ENCODE results near the gene ENTHD1.

GRCh38 chr22:39728236-39728860 is 165.2 kb downstream of the ENTHD1 start:
- TF ChIP-seq CTCF (IDR thresholded peaks at IDR 0.05; ENCODE audit: low read depth, low read length) (no peak), POLR2A (IDR thresholded peaks at IDR 0.05; ENCODE audit: extremely low read depth, insufficient read length) (no peak), MYC (IDR thresholded peaks at IDR 0.05; ENCODE audit: low read depth, low read length) (no peak), MAX (IDR thresholded peaks at IDR 0.05; ENCODE audit: low read depth, low read length) (no peak)

Measured in NB4 (cell line).